ENCODE data around the gene FBXO7.

The FBXO7 gene

GRCh38 chr22:32531931-32532819 is 57.6 kb downstream of the FBXO7 start:
- DNase-seq (ENCODE audit: low read depth): peak; percentile 95

GRCh38 chr22:32532820-32533128 is 58.2 kb downstream of the FBXO7 start:
- no peak for DNase-seq (ENCODE audit: low read depth)

DNA sequence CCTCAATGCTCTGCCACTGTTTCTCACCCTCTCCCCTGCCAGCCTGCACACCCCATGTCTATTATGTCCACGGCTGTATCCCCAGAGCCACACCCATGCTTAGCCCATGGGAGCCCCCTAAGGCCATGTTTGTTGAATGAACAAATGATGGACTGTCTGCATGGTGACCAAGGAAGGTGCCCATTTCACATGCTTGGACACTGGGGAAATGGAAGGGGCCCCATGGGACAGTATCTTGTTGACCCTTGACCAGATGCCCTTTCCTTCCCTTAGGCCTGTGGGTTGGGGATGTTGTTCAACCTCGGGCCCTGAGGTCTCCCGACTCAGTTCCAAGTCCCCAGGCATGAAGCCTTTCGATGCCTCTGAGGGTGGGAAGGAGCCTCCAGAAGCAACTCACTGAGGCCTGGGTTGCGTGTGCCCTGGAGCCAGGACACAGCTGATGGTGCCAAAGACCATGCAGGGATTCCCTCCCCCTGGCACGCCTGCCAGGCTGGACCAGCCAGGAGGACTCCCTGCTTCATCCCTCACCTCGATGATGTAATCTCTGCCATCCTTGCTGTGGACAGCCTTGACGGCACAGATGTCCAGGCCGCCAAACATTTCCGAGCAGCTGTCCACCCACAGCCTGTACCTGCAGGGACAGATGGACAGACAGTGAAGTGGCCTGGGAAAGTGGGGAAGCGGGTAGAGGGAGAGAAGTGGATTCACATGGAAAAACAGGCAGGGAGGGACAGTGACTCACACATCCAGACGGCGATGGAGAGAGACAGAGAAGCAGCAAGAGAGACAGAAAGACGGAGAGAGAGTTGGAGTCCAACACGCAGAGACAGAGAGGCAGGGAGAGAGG is 58.9 kb downstream of the FBXO7 start:
- DNase-seq (ENCODE audit: low read depth): peak; percentile 48

DNA sequence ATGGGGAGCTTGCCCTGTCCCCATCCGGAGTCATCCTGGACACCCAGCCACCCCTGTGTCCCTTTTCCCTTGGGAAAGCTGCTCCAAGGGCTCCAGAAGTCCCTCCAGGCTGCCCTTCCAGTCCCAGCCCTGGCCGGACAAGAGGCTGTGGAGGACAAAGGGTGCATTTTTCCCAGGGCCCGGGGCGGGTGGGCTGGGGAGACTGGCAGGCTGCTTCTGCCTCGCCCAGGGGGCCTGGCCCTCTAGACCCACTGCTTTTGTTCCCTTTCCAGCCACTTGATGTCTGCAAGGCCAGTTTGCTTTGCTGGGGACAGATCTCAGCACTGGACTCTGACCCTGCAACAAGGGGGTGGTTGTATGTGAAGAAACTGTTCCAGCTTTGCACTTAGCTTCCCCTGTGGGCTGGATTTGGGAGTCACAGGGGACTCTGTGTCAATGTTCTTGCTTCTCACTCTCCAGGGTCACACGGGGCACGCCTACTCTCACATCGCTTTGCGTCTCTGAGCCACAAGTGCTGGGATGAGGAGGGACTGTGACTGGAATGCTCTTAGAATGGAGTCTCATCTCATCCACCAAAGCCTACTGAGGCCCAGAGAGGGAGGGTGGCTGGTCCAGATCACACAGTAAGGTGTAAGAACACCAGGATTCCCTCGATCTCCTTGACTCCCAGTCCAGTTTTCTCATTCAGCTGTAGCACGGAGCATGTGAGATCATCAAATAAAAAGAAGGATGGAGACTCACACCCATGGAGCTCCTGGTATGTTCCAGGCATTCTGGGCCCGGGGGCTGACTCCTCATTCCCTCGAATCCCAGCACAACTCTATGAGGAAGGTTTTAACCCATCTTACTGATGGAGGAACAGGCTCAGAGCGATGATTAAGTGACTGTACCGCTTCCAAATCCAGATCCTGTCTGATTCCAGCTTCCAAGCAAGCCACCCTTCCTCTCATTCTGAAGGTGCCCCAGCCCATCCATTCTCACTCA is 59.9 kb downstream of the FBXO7 start:
- DNase-seq (ENCODE audit: low read depth): no peak

DNA sequence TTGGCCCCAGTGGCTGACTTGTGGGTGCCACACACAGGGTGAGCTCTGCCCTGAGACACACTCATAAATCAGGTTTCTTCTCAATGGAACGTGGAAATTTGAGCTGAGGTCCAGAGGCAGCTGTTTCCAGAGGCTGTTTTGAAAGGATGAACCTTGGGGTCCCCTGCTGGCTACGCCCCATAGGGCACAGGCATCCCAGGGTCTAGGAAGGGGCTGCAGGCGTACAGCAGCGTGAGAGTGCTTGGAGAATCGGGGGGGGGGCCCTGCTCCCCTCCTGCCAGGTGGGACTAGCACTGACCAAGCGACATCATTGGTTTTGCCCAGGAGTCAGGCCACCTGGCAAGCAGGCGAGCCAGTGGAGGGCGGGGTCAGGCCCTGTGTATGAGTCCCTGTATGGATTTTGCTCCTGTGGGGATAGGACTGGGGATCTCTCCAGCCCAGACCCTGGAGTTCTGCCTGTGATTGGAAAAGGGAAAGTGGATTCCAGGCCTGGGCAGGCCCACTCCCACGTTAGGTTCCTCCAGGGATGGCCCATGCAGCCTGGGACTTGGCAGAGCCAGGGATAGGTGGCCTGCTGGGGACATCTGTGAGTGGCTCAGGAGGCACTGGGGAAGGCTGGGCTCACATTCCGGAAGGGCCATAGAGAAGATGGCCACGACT is 61.0 kb downstream of the FBXO7 start:
- no peak for DNase-seq (ENCODE audit: low read depth)

- no peak for DNase-seq (ENCODE audit: low read depth)
Measured at GRCh38 chr22:32536352-32536751, 61.7 kb downstream of the FBXO7 start.

GRCh38 chr22:32538521-32538920 is 63.9 kb downstream of the FBXO7 start:
- no peak for DNase-seq (ENCODE audit: low read depth)

GRCh38 chr22:32539631-32540421 is 65.2 kb downstream of the FBXO7 start:
- DNase-seq (ENCODE audit: low read depth): no peak

DNA sequence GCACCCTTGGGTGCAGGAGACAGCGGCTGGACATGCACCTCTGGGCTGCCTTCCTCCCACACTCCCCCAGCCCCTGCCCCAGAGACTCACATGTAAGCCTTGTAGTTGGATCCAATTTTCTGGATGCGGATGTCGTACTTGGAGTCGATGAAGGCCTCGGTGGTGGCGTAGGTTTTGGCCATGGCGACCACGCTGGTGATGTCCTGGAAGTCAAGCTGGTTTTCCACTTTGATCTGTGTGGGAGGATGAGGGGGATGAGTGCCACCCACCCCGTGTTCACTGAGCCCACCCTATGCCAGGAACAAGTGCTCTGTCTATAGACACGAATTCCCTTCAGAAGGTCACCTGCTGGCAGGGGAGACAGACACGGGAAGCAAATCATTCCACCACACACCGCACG is 66.9 kb downstream of the FBXO7 start:
- no peak for DNase-seq (ENCODE audit: low read depth)

- DNase-seq (ENCODE audit: low read depth): no peak
Measured at GRCh38 chr22:32542066-32542676, 67.6 kb downstream of the FBXO7 start.

DNA sequence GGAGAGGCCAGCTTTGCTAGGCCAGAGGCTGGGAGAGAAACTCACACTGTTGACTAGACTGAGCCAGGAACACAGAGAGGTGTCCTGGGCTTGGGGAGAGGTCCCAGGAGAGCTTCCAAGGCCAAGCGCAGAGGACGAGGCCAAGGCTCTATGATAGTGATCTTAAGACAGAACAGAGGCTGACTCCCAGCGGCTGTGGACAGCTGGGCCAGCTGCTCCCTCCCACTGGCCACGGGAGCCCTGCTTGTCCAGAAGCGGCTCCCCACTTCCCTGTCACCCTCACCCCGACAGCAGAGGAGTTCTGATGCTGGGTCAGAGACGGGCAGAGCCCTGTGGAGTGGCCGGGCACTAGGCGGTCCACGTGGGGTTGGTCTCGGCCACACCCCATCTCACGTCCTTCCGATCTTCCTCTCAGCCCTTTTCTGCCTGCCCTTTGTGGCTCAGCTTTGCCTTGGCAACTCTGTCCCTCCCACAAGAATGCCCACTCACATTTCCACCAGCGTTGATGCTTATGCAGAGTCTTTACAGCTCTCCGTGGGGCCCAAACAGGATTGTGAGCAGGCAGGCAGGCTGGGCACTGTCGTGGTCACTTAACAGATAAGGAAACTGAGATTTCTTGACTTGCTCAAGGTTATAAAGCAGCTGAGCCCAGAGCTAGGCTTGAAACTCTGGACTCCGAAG is 68.2 kb downstream of the FBXO7 start:
- no peak for DNase-seq (ENCODE audit: low read depth)

GRCh38 chr22:32544953-32545558 is 70.4 kb downstream of the FBXO7 start:
- no peak for DNase-seq (ENCODE audit: low read depth)

- DNase-seq (ENCODE audit: low read depth): no peak
Measured at GRCh38 chr22:32545801-32546200, 71.2 kb downstream of the FBXO7 start.

DNA sequence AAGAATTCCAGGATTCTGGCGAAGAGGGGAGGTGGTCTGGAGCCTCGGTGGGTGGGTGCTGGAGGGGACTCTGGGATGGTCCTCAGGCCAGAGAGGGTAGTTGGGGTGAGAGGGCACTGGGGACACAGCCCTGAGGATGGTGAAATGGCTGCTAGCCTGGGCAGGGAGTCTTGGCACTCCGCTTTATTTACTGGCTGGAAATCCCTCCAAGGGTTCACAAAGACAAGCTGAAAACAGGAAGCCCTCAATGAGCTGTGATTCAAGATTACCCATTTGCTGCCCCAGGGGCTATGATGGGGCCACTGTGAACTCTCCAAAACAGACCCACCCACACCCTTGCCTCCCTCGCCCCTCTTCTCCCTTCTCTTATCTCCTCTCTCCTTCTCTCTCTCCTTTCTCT is 71.9 kb downstream of the FBXO7 start:
- no peak for DNase-seq (ENCODE audit: low read depth)

DNA sequence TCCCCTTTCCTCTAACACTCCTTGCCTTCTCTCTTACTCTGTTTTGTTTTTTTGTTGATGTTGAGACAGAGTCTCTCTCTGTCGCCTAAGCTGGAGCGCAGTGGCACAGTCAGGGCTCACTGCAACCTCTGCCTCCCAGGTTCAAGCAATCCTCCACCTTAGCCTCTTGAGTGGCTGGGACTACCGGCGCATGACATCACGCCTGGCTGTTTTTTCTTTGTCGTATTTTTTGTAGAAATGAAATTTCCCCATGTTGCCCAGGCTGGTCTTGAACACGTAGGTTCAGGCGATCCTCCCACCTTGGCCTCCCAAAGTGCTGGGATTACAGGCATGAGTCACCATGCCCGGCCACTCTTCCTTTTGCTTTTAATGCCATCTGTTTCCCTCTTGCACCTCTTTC is 72.3 kb downstream of the FBXO7 start:
- no peak for DNase-seq (ENCODE audit: low read depth)

GRCh38 chr22:32548039-32548438 is 73.4 kb downstream of the FBXO7 start:
- no peak for DNase-seq (ENCODE audit: low read depth)
